Retina (tissue), 1 donor: ENCODE data around the gene SLC38A11.
"Not testable (repeated sequence)": the region's sequence is repeated elsewhere in the genome, so short reads cannot be mapped to it uniquely, and the experiment has no call there.

Source experiments
- DNase-seq: peaks from one replicate; pipeline ENCODE4 v3.0.0-alpha.2; 2016

SLC38A11 gene

GRCh38 chr2:164875334-164876205 lies 79.8 kb downstream of the SLC38A11 start:
- no peak for DNase-seq

- DNase-seq: no peak
Measured at GRCh38 chr2:164873210-164873908, 82.0 kb downstream of the SLC38A11 start.

DNA sequence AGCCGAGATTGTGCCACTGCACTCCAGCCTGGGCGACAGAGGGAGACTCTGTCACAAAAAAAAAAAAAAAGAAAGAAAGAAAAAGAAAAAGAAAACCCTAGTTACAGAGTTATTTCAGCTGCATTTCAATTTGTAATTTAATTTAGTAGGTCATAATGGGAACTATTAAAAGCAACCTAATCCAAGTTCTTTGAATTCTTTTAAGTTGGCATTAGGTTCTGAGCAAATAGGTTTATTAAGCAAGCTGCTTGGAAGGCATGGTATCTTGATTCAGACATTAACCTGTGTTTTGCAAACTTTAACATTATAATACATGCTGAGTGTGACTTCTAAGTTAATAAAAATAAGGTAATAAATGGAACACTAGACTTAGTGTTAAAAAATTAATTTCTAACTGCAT lies 83.9 kb downstream of the SLC38A11 start:
- DNase-seq: no peak

GRCh38 chr2:164869420-164869772 lies 85.9 kb downstream of the SLC38A11 start:
- no peak for DNase-seq

- DNase-seq: no peak
Measured at GRCh38 chr2:164868563-164869419, 86.5 kb downstream of the SLC38A11 start.

GRCh38 chr2:164867779-164868397 lies 87.4 kb downstream of the SLC38A11 start:
- no peak for DNase-seq

DNA sequence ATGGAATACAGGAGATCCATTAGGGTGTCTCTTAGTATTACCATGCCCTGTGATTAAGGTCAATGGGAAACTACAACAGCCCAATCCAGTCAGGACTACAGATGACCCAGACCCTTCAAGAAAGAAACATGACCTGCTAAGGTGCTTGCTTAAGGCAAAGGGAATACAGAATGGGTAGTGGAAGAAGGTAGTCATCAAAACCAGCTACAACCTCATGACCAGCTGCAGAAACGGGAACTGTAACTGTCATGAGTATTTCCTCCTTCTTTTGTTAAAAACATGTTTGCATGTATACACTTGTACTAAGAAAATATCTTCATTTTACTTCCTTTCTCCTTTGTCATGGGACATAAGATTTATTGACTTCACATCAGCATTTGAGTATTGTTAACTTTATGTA lies 88.9 kb downstream of the SLC38A11 start:
- not testable (repeated sequence) for DNase-seq

- no peak for DNase-seq
Measured at GRCh38 chr2:164860694-164861042, 94.7 kb downstream of the SLC38A11 start.

GRCh38 chr2:164859906-164860693 lies 95.2 kb downstream of the SLC38A11 start:
- DNase-seq: not testable (repeated sequence)

GRCh38 chr2:164859251-164859818 lies 96.0 kb downstream of the SLC38A11 start:
- DNase-seq: no peak

DNA sequence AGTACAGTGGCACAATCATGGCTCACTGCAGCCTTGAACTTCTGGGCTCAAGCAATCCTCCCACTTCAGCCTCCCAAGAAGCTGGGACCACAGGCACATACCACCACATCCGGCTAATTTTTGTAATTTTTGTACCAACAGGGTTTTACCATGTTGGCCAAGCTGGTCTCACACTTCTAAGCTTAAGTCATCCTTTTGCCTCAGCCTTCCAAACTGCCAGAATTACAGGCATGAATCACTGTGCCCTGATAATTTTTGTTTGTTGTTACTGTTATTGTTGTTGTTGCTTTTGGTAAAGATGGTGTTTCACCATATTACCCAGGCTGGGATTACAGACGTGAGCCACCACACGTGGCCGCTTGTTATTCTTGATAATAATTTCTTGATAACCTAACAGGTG lies 103.2 kb downstream of the SLC38A11 start:
- DNase-seq: no peak

- no peak for DNase-seq
Measured at GRCh38 chr2:164850235-164850634, 105.1 kb downstream of the SLC38A11 start.

GRCh38 chr2:164849506-164849905 lies 105.8 kb downstream of the SLC38A11 start:
- no peak for DNase-seq

DNA sequence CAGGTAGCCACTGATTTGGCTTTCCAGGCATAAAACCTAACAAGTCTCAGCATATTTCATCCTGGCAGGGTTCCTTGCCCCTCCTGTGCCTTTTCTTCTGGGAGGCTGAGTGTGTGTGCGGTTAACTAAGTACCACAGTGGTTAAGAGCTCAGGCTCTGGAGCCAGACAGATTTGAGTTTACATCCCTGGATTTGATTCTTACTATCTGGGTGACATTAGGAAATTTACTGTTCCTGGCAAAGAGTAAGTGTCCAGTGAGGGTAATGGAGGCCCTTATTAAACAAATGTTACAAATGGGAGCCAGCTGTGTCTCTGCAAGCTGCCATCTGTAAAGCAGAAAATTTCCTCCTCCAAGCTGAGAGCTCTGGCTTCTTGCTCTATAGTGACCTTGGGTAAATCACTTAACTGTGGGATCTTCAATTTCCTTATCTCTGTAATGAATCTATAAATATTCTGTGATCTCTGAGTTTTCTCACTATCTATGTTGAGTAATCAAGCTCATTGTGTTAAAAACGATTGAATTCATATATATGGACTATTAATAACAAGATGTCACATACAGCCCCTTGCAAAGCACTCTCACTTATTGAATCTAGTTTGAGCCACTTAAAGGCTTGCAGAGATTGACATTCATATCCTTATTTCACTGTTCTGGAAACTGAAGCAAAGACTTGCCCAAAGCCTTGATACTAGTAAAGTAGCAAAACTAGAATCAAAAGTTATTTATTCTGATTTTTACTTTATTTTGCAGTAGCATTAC lies 107.2 kb downstream of the SLC38A11 start:
- peak; percentile 10 for DNase-seq

GRCh38 chr2:164847291-164847690 lies 108.0 kb downstream of the SLC38A11 start:
- no peak for DNase-seq

GRCh38 chr2:164846276-164846675 lies 109.0 kb downstream of the SLC38A11 start:
- no peak for DNase-seq
